IPS-11a (cell line): ENCODE measurements around the gene PSMB4.
"Not testable (repeated sequence)": the region's sequence is repeated elsewhere in the genome, so short reads cannot be mapped to it uniquely, and the experiment has no call there.

ENCODE experiments used
- H3K4me3 ChIP-seq: one replicate; pipeline ENCODE4 v1.5.1; 2013; ENCODE audit warnings: low read depth, low read length, control low read depth

The PSMB4 gene

DNA sequence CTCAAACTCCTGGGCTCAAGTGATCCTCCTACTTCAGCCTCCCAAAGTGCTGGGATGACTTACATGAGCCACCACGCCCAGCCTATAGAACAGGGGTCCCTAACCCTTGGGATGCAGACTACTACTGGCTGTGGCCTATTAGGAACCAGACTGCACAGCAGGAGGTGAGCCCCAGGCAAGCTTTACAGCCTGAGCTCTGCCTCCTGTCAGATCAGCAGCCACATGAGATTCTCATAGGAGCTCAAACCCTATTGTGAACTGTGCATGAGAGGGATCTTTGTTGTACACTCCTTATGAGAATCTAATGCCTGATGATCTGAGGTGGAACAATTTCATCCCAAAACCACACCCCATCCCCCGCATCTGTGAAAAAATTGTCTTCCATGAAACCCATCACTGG is 13.4 kb upstream of the PSMB4 start:
- no peak overlapping the region for H3K4me3 ChIP-seq

DNA sequence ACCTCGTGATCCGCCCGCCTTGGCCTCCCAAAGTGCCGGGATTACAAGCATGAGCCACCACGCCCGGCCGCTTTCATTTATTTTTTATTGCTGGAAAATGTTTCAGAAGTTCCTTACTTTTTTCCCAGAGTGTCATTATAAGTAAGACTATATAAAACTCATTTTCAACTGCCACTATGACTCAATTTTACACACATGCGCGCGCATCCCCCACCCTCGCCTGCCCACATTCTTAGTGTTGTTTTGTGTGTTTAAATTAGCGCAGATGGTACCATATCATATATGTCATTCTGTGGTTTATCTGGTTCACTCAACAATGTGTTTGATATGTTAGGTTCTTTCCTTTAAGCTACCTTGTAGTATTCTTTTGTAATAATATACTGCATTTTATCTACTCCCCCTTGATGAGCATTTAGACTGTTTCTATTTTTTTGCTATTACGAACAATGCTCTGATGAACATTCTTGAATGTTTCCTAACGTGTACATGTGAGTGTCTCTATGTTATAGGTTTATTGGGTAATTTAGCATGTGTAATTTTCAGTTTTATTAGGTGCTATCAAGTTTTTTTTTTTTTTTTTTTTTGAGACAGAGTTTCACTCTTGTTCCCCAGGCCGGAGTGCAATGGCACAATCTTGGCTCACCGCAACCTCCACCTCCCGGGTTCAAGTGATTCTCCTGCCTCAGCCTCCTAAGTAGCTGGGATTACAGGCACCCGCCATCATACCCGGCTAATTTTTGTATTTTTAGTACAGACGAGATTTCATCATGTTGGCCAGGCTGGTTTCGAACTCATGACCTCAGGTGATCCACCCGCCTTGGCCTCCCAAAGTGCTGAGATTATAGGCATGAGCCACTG is 8.9 kb upstream of the PSMB4 start:
- H3K4me3 ChIP-seq = not testable (repeated sequence)

DNA sequence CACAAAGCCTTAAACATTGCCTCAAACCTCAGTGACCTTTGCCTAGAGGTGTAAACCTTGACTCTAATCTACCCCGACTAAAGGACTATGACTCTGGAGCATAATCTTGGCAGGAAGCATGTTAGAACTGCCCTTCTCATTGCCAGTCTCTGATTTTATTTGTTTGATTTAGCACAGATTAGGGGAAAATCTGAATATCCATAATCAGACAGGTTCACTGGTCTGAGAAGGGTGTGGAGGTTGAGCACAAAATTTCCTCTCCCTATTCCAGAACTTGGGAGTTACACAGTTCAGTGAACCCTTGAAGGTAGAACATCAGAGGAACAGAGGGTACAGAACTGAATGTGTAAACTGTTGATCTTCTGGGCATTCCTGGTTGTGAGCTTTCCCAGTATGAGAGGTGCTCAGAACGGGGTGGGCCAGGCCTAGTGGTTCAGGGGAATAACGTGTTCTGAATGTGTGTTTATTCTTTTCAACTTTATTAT is 8.3 kb upstream of the PSMB4 start:
- H3K4me3 ChIP-seq = no peak overlapping the region

DNA sequence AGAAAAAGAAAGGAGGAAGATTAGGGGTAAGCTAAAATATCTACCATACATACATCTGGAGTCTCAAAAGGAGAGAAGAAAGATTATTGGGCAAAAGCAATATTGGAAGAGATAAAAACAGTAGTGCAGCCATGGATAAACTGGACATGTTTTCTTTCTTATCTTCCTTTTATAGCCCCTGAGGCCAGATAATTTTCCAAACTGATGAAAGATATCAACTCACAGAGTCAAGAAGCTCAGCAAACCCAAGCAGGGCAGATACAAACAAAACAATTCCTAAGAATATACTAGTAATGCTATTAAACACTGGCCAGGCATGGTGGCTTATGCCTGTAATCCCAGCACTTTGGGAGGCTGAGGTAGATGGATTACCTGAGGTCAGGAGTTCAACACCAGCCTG is 5.8 kb upstream of the PSMB4 start:
- no peak overlapping the region for H3K4me3 ChIP-seq

DNA sequence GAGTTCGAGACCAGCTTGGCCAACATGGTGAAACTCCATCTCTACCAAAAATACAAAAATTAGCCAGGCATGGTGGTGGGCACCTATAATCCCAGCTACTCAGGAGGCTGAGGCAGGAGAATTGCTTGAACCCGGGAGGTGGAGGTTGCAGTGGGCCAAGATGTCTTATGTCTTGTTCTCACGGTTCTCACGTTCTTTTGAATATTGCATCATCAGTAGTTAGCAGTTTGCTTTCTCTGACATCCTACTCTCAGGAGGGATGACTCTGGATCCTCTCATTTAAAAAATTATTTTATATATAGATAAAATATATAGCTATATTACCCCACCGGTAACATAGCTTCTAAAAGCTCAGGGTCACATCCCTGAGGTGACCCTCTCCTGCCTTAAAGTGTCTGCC is 3.1 kb upstream of the PSMB4 start:
- H3K4me3 ChIP-seq = not testable (repeated sequence)

DNA sequence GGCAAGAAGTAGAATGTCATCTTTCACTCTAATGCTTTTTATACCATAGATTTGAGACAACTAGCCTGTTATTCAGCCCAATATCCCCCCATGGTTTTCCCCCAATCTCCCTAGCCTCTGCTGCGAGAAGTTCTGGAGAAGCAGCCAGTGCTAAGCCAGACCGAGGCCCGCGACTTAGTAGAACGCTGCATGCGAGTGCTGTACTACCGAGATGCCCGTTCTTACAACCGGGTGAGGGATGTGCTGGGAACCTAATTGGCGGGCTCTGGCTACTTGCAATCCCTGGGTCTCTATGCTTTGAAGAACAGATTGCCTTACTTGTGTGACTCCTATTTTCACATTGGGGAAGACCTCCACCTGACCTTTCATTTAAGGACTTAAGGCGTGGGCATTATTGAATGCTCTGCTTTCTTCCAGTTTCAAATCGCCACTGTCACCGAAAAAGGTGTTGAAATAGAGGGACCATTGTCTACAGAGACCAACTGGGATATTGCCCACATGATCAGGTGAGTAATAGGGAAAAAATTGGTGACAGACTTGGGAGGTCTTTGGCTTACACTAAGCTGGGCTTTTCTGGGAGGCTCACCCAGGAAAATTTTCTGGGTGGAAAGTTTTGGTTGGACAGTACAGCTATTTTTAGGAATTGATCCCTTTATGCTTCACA is 1.9 kb downstream of the PSMB4 start:
- no peak overlapping the region for H3K4me3 ChIP-seq

DNA sequence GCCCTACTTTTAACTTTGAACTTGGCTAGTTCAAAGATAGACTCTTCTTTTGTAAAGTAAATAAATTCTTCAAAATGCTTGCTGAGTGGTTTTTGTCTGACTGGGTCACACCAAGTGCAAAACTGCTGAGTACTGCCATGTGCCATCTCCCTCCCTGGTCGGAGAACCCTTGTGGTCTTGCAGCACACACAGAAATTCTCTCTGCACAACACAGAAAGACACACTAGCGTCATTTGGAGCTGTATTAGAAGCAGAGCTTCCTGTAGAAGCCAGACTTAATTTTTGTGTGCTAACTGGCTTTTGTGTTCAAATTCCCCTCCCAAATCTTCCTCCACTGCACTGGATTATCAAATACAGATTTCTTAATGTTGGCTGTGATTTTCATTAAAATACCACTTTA is 2.5 kb downstream of the PSMB4 start:
- no peak overlapping the region for H3K4me3 ChIP-seq

DNA sequence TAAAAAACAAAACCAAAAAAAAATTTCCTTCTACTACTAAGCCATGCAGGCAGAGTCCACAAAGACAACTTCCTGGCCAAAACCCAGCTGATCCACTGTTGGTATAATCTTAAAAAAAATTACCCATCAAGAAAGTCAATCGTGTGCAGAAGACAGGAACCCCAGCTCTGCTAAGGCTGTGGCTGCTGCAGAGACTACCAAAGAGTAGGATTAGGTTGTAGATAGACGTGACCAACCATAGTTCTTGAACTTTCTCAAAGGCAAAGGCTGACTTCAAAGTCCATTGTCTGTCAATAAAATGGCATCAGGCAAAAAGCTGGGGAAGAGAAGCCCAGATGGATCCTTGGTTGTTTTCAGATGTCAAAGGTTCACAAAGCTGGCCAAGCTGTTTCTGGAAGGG is 3.4 kb downstream of the PSMB4 start:
- no peak overlapping the region for H3K4me3 ChIP-seq

DNA sequence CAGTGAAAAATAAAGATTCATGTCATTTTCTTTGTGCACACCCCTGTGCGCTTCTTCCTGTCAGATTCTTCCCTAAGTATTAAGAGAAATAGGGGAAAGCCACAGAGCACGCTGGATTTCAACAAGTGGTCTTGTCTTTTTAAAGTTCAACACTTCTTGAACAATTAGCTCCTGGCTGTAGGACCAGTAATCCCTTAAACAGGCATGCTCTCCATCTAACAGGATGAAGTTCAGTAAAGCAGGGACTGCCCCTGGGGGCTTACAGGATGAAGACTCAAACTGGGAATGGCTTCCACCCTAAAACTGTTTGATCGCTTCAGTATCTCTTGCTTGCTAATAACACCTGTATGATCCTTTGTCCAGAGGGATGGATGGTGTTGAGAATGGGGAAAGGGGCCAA is 4.2 kb downstream of the PSMB4 start:
- no peak overlapping the region for H3K4me3 ChIP-seq

DNA sequence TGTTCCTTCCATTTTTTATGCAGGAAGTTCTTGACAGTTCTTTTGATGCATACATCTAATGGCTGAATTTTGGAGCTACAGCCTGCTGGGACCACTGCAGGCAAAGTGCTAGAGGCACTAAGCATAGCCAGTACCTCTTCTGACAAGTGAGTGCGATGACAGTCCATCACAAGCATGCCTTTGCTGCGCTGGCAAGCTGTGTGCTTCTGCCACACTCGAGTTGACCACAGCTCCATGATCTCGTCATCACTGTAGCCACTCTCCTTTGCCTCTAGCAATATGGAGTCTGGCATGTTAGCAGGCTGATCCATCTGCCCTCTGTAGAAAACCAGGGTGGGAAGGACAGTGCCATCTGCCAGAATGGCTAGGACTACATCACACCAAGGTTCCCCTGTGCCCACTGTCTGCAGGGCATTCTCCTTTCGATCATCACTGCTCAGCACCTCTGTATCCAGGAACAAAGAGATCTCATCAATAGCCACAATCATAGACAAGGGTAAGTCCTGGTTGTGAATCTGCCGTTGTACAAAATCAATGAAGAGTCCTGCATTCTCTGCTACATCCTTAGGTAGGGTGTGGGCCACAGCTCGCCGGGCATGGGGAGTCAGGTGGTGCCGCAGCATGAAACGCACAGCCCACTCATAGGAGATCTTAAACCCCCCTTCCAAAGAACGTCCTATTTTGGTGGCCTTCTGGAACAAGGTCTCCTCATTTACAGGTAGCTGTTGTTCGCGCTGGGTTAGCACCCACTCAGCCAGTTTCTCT is 6.0 kb downstream of the PSMB4 start:
- no peak overlapping the region for H3K4me3 ChIP-seq

DNA sequence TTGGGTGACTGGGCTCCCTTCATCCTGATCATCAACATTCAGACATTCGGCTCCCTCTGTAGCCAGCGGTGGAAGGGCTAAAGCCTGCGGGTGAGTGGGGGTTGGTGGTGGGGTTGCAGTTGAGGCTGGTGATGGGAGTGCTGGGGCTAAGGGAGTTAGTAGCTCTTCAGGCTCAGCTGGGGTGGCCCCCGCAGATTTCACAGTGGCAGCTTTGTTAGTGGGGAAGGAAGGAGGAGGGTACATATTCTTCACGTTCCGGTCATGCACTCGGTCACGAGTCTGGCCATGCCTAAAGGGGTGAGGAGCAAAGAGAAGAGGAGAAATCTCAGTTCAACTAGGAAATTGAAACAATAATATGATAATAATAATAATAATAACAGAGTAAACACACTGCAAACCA is 6.8 kb downstream of the PSMB4 start:
- no peak overlapping the region for H3K4me3 ChIP-seq

DNA sequence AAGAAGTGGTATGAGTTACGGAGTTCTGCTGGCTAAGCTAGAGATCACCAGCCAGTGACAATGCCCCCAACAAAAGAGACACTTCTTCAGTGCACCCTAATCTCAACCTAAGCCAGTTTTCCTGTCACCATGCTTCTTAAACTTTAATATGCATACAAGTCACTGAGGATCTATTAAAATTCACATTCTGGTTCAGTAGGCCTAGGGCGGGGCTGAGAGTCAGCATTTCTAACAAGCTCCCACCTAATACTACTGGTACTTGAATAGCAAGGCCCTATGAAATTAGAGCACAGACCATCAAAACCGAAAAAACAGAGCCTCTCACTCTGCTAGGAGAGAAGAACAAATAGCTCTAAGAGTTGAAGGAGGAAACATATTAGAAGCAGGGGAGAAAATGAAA is 7.9 kb downstream of the PSMB4 start:
- H3K4me3 ChIP-seq = no peak overlapping the region

DNA sequence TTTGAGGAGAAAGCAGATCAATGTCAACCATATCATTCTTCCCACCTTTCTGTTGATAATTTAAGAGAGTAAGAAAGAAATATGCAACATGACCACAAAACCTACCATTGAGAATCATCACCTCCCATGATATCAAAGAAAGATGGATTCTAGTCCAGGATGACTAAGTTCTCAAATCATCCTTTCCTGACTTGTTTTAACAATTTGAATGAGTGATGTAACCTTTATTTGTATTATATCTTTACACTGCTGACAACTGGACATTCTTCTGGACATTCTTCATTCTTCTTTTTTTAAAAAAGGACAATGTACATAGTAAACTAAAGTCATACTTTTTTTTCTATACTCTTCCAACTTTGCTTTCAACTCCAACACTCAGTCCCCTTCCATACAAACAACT is 9.5 kb downstream of the PSMB4 start:
- no peak overlapping the region for H3K4me3 ChIP-seq

DNA sequence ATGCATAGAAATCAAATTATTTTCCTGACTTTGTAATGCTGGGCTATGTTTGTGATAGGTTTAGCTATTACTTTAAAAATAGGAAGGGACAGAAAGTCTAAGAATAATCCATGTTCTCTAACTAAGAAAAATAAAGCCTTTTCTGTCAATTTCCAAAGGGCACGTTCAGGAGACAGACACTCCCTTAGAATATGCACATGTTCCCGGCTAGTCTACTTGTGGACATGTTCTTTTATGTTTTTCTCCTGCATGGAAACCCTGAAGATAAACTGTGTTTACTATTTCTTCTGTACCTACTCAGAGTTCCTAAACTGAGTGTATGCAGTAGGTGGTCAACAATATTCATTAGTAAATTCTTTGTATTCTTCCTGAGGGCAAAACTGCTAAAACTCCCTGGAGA is 12.5 kb downstream of the PSMB4 start:
- H3K4me3 ChIP-seq = no peak overlapping the region

DNA sequence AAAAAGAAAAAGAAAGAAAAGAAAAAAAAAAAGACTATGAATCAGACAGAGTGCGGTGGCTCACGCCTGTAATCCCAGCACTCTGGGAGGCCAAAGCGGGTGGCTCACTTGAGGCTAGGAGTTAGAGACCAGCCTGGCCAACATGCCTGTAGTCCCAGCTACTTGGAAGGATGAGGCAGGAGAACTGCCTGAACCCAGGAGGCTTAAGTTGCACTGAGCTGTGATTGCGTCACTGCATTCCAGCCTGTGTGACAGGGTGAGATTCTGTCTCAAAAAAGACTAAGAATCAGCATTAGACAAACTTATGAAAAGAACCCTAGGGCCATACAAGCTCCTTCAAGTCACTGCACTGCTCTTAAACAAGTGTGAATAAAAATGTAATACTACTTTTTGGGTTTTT is 16.9 kb downstream of the PSMB4 start:
- H3K4me3 ChIP-seq = no peak overlapping the region

DNA sequence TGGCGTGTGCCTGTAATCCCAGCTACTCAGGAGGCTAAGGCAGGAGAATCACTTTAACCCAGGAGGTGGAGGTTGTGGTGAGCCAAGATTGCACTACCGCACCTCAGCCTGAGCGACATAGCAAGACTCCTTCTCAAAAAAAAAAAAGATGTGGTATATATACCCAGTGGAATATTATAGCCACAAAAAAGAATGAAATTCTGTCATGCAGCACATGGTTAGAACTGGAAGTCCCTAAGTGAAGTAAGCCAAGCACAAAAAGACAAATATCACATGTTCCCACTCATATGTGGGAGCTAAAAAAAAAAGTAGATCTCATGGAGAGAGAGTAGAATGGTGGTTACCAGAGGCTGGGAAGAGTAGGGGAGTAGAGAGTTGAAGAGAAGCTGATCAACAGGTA is 18.7 kb downstream of the PSMB4 start:
- H3K4me3 ChIP-seq = no peak overlapping the region

DNA sequence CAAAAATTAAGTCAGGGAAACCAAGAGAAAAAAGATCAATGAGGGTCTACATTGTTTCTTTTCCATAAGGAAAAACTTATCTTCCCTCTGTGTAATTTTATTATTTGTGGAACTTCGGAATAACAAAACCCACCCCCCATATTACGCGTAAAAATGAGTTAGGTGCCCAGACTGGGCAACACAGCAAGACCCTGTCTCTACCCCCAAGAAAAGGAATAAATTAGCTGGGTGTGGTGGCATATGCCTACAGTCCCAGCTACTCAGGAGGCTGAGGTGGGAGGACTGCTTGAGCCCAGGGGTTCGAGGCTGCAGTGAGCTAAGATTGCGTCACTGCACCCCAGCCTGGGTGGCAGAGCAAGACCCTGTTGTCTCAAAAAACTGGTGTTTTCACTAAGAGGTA is 20.4 kb downstream of the PSMB4 start:
- no peak overlapping the region for H3K4me3 ChIP-seq

DNA sequence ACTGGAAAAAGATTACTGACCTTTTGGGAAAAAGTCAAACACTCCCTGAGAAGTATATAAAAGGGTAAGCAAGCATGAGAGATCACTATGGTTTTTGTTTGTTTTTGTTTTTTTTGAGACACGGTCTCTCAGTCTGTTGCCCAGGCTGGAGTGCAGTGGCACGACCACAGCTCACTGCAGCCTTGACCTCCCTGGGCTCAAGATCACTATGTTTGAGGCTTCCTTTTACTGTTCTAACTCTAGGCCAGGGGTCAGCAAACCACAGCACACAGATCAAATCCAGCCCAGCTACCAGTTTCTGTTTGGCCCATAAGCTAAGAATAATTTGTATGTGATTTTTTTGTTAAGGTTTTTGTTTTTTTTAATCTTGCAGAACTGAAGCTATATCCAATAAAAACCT is 25.7 kb downstream of the PSMB4 start:
- no peak overlapping the region for H3K4me3 ChIP-seq

DNA sequence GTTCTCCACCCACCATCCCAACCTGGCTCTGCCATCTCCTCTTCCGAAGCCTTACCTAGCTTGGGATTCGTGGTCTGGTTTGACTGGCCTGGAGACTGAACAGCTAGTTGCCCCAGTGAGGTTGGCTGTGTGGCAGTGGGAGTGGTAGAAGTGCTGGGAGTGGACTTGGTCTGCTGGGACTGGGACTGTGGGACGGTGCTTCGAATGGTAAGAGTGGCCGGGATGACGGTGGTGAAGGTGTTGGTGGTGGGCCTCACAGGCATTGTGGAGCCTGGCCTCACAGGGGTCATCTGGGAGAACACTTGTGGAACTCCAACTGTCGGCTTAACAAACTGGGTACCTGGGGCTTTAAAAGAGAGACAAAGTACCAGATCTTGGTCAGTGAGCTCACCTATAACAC is 28.7 kb downstream of the PSMB4 start:
- H3K4me3 ChIP-seq = no peak overlapping the region

DNA sequence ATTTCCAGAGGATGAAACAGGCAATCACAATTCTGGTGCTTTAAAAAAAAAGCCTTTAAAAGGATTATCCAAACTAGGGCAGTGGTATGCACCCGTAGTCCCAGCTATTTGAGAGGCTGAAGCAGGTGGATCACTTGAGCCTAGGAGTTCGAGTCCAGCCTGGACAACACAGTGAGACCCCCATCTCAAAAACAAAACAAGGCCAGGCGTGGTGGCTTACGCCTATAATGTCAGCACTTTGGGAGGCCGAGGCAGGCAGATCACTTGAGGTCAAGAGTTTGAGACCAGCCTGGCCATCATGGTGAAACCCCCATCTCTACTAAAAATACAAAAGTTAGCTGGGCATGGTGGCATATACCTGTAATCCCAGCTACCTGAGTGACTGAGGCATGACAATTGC is 34.5 kb downstream of the PSMB4 start:
- not testable (repeated sequence) for H3K4me3 ChIP-seq

DNA sequence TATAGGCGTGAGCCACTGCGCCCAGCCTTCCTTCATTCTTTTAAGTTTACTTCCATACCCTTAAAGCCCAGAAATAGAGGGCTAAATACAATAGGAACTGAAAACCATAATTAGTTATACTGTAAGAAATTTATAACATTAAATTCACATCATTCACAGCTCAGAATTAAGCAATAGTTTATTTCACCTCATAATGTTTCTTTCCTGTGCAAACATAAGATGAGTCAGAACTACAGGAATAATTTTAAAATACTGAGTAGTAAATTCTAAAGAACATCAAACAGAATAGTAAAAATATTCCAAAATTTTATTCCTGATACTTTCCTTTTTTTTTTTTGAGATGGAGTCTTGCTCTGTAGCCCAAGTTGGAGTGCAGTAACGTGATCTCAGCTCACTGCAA is 35.8 kb downstream of the PSMB4 start:
- H3K4me3 ChIP-seq = no peak overlapping the region

DNA sequence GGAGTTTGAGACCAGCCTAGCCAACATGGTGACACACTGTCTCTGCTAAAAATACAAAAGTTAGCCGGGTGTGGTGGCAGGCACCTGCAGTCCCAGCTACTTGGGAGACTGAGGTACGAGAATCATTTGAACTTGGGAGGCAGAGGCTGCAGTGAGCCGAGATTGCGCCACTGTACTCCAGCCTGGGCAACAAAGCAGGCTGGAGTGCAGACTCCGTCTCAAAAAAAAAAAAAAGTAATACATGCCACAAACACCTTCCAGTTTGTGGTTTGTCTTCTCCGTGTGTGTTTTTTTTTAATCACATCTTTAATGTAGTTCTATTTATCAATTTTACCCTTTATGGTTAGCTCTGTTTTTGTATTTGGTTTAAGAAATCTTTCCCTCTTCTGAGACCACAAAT is 37.6 kb downstream of the PSMB4 start:
- no peak overlapping the region for H3K4me3 ChIP-seq
